Pancreas (tissue), 10 donors: Measurements from ENCODE around the gene MTA2. TPM values are rescaled to one million over a fixed set of nuclear protein-coding genes. Genes with fewer than 3 reads are reported as not detected.
A peak's percentile ranks its signal among the peaks of the same experiment; 100 is the strongest.
"Not testable (repeated sequence)": the region's sequence is repeated elsewhere in the genome, so short reads cannot be mapped to it uniquely, and the experiment has no call there.

Experiments used
- ATAC-seq, 4 donors: fragments of 200-7000 bp; cut with Tn5 transposase; one replicate each; pipeline versions ENCODE4 v1.8.0 to v1.9.1; 2020; ENCODE audit warnings: mild to moderate bottlenecking in 4 of 4, moderate library complexity in 4 of 4
- DNase-seq, 6 donors: peaks; one replicate each; pipeline ENCODE4 v3.0.0-alpha.2; 2020
- FAIRE-seq: peaks from 2 replicates; lab custom pipeline; 2012; peaks lifted over from hg19 to GRCh38; lab: Jason Lieb, UNC
- H3K27ac ChIP-seq, 4 donors: fragments of 200-600 bp; sonication (generic); 1 replicate in 3 of 4; 2 replicates in 1 of 4; pipeline versions ENCODE4 v1.5.0 to v1.8.0; 2020
- H3K27me3 ChIP-seq, 4 donors: fragments of 200-600 bp; one replicate each; pipeline ENCODE4 v1.8.0; 2021
- H3K36me3 ChIP-seq, 3 donors: fragments of 200-600 bp; sonication (generic) in 1 of 3; one replicate each; pipeline versions ENCODE4 v1.5.0 to v1.8.0; 2020 to 2021
- H3K4me1 ChIP-seq, 3 donors: fragments of 200-600 bp; one replicate each; pipeline ENCODE4 v1.8.0; 2021
- H3K4me3 ChIP-seq, 4 donors: fragments of 200-600 bp; sonication (generic) in 2 of 4; one replicate each; pipeline versions ENCODE4 v1.5.0 to v1.8.0; 2020 to 2021
- H3K9me3 ChIP-seq, 4 donors: fragments of 200-600 bp; one replicate each; pipeline ENCODE4 v1.8.0; 2021
- CTCF ChIP-seq, 4 donors: fragments of 200-600 bp; sonication (generic) in 3 of 4; IDR thresholded peaks; one replicate each; pipeline versions ENCODE4 v1.5.0 to v1.8.0; 2021; ENCODE audit warnings: antibody characterized with exemption in 4 of 4
- WGBS, 2 donors: extraction: QIAGEN DNeasy Blood & Tissue Kit; methylation state at CpG; one replicate each; pipeline ENCODE4 v1.1.7; 2013; 5-methylcytosine and 5-hydroxymethylcytosine counted together
- intact Hi-C, 3 donors: fragments of 100-400 bp; cut with DNase I; formaldehyde crosslinking; loops; one replicate each; pipeline versions ENCODE4 v1.11.1 to v1.14.2; 2022
- polyA plus RNA-seq, 2 donors: library from polyadenylated mRNA; stranded (reverse); fragments of 200-250 nt; gene quantifications; one replicate each; pipeline ENCODE4 v1.2.3, GENCODE V29; 2013
- total RNA-seq, 6 donors: library from RNA; stranded (reverse); fragmentation: NEBNext Ultra II Directional in 4 of 6; extraction: Animal tissue kit (Norgen Biotek cat#: 25700) in 4 of 6; gene quantifications; one replicate each; pipeline versions ENCODE4 v1.2.1 to v1.2.4, GENCODE V29; 2021 to 2023
- donor health status: healthy with polysubstance abuse.
- donor health status: DM: no; HTN: no; CAD: no; lungs with moderate emphysema.
- donor health status: DM: no; HTN: no; CAD: no.
- donor health status: control.
- donor health status: control.
- donor health status: Bipolar disorder and iron deficiency.
- donor health status: DM: yes; HTN: yes; CAD: no.
- donor health status: DM: no; HTN: no; CAD: no.
- donor health status: DM: no; HTN: no; CAD: no.
- donor health status: DM: yes; HTN: yes; CAD: no.

The MTA2 gene
- total and polyA plus RNA-seq, 8 donors: 14.7 to 42.3 (median 24.4) TPM

DNA sequence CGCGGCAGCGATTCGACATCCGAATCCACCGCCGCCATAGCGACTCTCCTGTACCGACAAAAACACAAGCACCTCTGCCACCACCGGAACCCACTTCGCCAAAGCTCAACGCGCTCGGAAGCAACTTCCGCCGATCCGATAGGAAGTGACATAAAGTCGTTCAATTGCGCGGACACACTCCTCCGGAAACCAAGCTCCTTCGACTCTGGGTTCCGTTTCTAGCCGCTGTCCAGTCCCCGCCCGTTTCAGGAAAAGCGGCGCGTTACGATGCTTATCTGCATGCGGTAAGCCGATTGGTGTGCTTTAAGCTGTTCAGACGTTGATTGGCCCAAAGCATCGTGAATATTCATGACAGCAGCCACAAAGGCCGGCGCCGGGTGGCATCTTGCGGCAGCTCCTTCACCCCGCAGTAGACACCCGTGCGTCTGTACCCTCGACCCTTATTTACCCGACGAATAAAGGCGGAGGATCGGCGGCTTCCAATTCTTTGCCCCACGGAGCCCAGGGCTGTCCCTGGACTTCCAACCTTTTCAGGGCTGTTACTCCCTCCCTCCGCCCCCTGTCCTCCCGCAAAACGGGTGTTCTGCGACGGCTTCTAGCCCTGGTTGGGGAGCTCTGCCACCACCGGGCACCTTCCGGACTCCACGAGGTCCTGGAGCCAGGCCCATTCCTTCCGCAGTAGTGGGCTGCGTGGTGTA is 10.1 kb downstream of the MTA2 start, which contains the start of gene TUT1:
TSS of gene TUT1 (minus strand) at position 76 of the 698 bp plus-strand sequence. CDS start at position 38, 38 bp downstream.
- no peak for TF ChIP-seq CTCF (IDR thresholded peaks at IDR 0.05)
- H3K27me3 ChIP-seq: no peaks in the 10 kb centered on the region
- DNase-seq (peak; percentile 90 to 97 (median 96)), FAIRE-seq (peak; percentile 49), ATAC-seq (peak; percentile 92 to 96 (median 93))
- H3K4me3 ChIP-seq: peak within 1 kb of the TSS; percentile 39 to 77 (median 54)
- peak within 1 kb of the TSS; percentile 81 to 93 (median 88) for H3K27ac ChIP-seq
- WGBS, 2 donors: 0% methylated on average over 58 of the region's 58 CpGs
- intact Hi-C loops: no loop called here
- peaks cover 8 to 23% (median 19%) of the 10 kb centered on the region in 3 donors for H3K4me1 ChIP-seq
- no peaks in the 10 kb centered on the region for H3K9me3 ChIP-seq
- H3K36me3 ChIP-seq: peaks cover 0 to 48% (median 19%) of the 10 kb centered on the region in 3 donors

GRCh38 chr11:62588966-62589637 is 12.6 kb downstream of the MTA2 start:
- no peaks in the 10 kb centered on the region for H3K27me3 ChIP-seq
- intact Hi-C loops: no loop called here
- 65 to 68% methylated on average over 18 of the region's 18 CpGs for WGBS, 2 donors
- DNase-seq (peak in 2 of 6 donors; percentile 4 to 9), ATAC-seq (no peak), FAIRE-seq (no peak)
- no peak overlapping the region for H3K27ac ChIP-seq
- H3K4me3 ChIP-seq: no peak overlapping the region
- no peaks in the 10 kb centered on the region for H3K9me3 ChIP-seq
- TF ChIP-seq CTCF (IDR thresholded peaks at IDR 0.05): no peak
- peaks cover 8 to 23% (median 19%) of the 10 kb centered on the region in 3 donors for H3K4me1 ChIP-seq
- peaks cover 0 to 25% (median 8%) of the 10 kb centered on the region in 3 donors for H3K36me3 ChIP-seq

- H3K4me3 ChIP-seq, H3K27ac ChIP-seq, intact Hi-C loops, H3K9me3 ChIP-seq, H3K27me3 ChIP-seq, FAIRE-seq, ATAC-seq: not testable (repeated sequence)
- DNase-seq: peak in 1 of 6 donors; percentile 5
- peaks cover 6 to 10% (median 10%) of the 10 kb centered on the region in 3 donors for H3K4me1 ChIP-seq
- 92 to 98% methylated on average over 7 of the region's 7 CpGs for WGBS, 2 donors
- peaks cover 0 to 30% (median 8%) of the 10 kb centered on the region in 3 donors for H3K36me3 ChIP-seq
Measured at GRCh38 chr11:62585356-62585755, 16.3 kb downstream of the MTA2 start.

DNA sequence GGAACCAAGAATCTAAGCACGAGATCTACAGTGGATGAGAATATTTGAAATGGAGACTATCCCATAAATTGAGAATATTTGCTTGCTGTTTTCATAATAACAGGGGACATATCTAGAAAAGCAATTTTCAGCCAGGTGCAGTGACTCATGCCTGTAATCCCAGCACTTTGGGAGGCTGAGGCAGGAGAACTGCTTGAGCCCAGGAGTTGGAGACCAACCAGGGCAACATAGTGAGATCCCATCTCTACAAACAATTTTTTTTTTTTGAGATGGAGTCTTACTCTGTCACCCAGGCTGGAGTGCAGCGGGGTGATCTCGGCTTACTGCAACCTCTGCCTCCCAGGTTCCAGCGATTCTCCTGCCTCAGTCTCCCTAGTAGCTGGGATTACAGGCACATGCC is 19.9 kb downstream of the MTA2 start:
- intact Hi-C loops, ATAC-seq, H3K4me1 ChIP-seq, DNase-seq, H3K4me3 ChIP-seq, H3K27ac ChIP-seq, H3K9me3 ChIP-seq, FAIRE-seq, H3K27me3 ChIP-seq: not testable (repeated sequence)
- H3K36me3 ChIP-seq: peaks cover 0 to 27% (median 16%) of the 10 kb centered on the region in 3 donors
- WGBS, 2 donors: 96 to 97% methylated on average over 4 of the region's 4 CpGs

GRCh38 chr11:62580959-62581715 is 20.5 kb downstream of the MTA2 start:
- Histone ChIP-seq H3K27me3 (no peaks in the 10 kb centered on the region), H3K27ac (no peak overlapping the region), H3K36me3 (peaks cover 0 to 27% (median 14%) of the 10 kb centered on the region in 3 donors), H3K4me3 (no peak overlapping the region), H3K9me3 (no peaks in the 10 kb centered on the region), H3K4me1 (no peaks in the 10 kb centered on the region)
- ATAC-seq: no peak
- FAIRE-seq: no peak
- no peak for DNase-seq
- intact Hi-C loops: no loop called here
- WGBS, 2 donors: 88 to 91% methylated on average over 18 of the region's 18 CpGs
- no peak for TF ChIP-seq CTCF (IDR thresholded peaks at IDR 0.05)
